ENCODE results near the gene TNFAIP2.

DNA sequence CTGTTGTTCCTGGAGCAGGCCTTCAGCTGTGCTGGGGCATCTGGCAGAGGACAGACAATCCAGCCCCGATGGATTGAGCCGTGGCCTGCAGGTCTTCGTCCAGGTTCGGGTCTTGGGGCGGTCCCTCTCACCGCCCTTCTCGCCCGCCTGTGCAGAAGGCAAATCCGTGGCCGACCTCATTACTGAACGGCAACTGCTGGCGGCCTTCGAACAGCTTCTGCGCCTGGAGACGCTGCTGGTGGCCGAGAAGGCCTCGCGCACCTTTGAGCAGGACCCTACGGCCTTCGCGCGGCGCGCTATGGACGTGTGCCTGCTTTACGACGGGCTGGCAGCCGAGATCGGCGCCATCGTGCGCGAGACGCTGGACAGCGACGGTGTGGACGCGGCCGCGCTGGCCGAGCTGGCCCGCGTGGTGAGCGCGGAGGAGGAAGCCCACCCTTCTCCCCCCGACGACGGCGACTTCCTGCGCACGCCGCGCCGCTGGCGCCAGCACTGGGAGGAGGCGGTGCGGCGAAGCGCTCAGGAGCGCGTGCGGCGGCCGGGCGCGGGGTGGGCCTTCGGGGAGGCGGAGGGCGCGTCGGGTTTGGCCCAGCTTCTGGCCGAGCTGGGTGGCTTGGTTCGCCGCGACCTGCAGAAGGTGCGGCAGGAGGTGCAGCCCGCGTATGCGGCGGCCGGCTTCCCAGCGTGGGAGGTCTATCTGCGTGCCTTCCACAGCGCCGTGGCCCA is 21.1 kb upstream of the TNFAIP2 start:
- TF ChIP-seq, protein P1, sequence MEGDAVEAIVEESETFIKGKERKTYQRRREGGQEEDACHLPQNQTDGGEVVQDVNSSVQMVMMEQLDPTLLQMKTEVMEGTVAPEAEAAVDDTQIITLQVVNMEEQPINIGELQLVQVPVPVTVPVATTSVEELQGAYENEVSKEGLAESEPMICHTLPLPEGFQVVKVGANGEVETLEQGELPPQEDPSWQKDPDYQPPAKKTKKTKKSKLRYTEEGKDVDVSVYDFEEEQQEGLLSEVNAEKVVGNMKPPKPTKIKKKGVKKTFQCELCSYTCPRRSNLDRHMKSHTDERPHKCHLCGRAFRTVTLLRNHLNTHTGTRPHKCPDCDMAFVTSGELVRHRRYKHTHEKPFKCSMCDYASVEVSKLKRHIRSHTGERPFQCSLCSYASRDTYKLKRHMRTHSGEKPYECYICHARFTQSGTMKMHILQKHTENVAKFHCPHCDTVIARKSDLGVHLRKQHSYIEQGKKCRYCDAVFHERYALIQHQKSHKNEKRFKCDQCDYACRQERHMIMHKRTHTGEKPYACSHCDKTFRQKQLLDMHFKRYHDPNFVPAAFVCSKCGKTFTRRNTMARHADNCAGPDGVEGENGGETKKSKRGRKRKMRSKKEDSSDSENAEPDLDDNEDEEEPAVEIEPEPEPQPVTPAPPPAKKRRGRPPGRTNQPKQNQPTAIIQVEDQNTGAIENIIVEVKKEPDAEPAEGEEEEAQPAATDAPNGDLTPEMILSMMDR (IDR thresholded peaks at IDR 0.05; ENCODE audit: extremely low read depth in 1 of 2, insufficient read depth in 1 of 2, low read depth in 1 of 2, low read length in 2 of 2): no peak
- TF ChIP-seq, protein P2, sequence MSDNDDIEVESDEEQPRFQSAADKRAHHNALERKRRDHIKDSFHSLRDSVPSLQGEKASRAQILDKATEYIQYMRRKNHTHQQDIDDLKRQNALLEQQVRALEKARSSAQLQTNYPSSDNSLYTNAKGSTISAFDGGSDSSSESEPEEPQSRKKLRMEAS (IDR thresholded peaks at IDR 0.05; ENCODE audit: insufficient read depth, insufficient read length): no peak
- peak; percentile 85 for TF ChIP-seq EZH2 (IDR thresholded peaks at IDR 0.05; ENCODE audit: borderline replicate concordance, low read depth, low read length, severe bottlenecking)
- TF ChIP-seq POLR2AphosphoS5 (IDR thresholded peaks at IDR 0.05; ENCODE audit: insufficient read depth, low read depth, low read length): no peak
- no peak for TF ChIP-seq POLR2A (IDR thresholded peaks at IDR 0.05; ENCODE audit: low read depth, low read length)
- TF ChIP-seq MYC (IDR thresholded peaks at IDR 0.05; ENCODE audit: low read depth, low read length): no peak
- no peak for TF ChIP-seq FOS (IDR thresholded peaks at IDR 0.05; ENCODE audit: borderline replicate concordance, insufficient read depth, low read length)
- no peak for TF ChIP-seq GATA2 (IDR thresholded peaks at IDR 0.05; ENCODE audit: insufficient read depth, insufficient read length, low read depth, low read length)
